ENCODE results near the gene CEBPA.

CEBPA gene

DNA sequence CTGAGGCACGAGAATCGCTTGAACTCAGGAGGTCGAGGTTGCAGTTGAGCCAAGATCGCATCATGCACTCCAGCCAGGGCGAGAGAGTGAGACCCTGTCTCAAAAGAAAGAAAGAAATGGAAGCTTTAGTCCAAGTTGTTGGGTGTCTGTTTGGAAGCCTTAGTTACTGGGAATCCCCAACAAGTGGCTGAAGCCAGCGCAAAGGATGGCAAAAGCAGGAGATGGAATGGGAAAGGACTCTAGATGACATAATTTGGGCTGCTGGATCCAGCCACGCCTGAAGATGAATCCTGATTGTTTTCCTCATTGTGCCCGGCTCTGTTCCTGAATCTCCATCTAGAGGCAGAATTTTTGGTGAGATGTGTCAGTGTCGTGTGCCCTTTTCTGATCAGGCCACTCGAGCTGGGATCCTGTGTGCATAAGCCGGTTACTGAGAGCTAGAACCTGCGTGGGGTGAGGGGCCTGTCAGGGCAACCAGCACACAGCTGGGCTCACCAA lies 18.1 kb downstream of the CEBPA start:
- Histone ChIP-seq H3K4me3 (replicated peaks; ENCODE audit: insufficient read depth, low read length) (no peak overlapping the region), H3K27me3 (ENCODE audit: insufficient read depth, poor library complexity, severe bottlenecking) (no peaks in the 10 kb centered on the region)
- TF ChIP-seq POLR2AphosphoS5 (IDR thresholded peaks at IDR 0.05; ENCODE audit: low read depth) (no peak), CTCF (IDR thresholded peaks at IDR 0.05; ENCODE audit: insufficient read depth, low read length) (no peak), SPI1 (IDR thresholded peaks at IDR 0.05; ENCODE audit: borderline replicate concordance, low read depth) (no peak), GABPA (IDR thresholded peaks at IDR 0.05; ENCODE audit: low read depth) (no peak)
- TF ChIP-seq, protein P1, sequence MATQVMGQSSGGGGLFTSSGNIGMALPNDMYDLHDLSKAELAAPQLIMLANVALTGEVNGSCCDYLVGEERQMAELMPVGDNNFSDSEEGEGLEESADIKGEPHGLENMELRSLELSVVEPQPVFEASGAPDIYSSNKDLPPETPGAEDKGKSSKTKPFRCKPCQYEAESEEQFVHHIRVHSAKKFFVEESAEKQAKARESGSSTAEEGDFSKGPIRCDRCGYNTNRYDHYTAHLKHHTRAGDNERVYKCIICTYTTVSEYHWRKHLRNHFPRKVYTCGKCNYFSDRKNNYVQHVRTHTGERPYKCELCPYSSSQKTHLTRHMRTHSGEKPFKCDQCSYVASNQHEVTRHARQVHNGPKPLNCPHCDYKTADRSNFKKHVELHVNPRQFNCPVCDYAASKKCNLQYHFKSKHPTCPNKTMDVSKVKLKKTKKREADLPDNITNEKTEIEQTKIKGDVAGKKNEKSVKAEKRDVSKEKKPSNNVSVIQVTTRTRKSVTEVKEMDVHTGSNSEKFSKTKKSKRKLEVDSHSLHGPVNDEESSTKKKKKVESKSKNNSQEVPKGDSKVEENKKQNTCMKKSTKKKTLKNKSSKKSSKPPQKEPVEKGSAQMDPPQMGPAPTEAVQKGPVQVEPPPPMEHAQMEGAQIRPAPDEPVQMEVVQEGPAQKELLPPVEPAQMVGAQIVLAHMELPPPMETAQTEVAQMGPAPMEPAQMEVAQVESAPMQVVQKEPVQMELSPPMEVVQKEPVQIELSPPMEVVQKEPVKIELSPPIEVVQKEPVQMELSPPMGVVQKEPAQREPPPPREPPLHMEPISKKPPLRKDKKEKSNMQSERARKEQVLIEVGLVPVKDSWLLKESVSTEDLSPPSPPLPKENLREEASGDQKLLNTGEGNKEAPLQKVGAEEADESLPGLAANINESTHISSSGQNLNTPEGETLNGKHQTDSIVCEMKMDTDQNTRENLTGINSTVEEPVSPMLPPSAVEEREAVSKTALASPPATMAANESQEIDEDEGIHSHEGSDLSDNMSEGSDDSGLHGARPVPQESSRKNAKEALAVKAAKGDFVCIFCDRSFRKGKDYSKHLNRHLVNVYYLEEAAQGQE (IDR thresholded peaks at IDR 0.05; ENCODE audit: insufficient replicate concordance, low read depth) = no peak

GRCh38 chr19:33283589-33283988 lies 18.7 kb downstream of the CEBPA start:
- H3K27ac ChIP-seq (replicated peaks) = no peak overlapping the region
- H3K27me3 ChIP-seq (ENCODE audit: insufficient read depth, poor library complexity, severe bottlenecking) = no peaks in the 10 kb centered on the region
- no peak for DNase-seq (ENCODE audit: low read depth in 1 of 2, low spot score in 1 of 2)
- TF ChIP-seq SPI1 (IDR thresholded peaks at IDR 0.05; ENCODE audit: borderline replicate concordance, low read depth) (no peak), POLR2AphosphoS5 (IDR thresholded peaks at IDR 0.05; ENCODE audit: low read depth) (no peak), GABPA (IDR thresholded peaks at IDR 0.05; ENCODE audit: low read depth) (no peak), CTCF (IDR thresholded peaks at IDR 0.05; ENCODE audit: insufficient read depth, low read length) (no peak)
- TF ChIP-seq, protein P1 (IDR thresholded peaks at IDR 0.05; ENCODE audit: insufficient replicate concordance, low read depth) = no peak
- H3K4me3 ChIP-seq (replicated peaks; ENCODE audit: insufficient read depth, low read length) = no peak overlapping the region

More for the DNA sequence above, 18.1 kb downstream of the CEBPA start:
- no peak overlapping the region for H3K27ac ChIP-seq (replicated peaks)
- DNase-seq (ENCODE audit: low read depth in 1 of 2, low spot score in 1 of 2) = no peak

- Histone ChIP-seq H3K27ac (replicated peaks) (no peak overlapping the region), H3K4me3 (replicated peaks; ENCODE audit: insufficient read depth, low read length) (no peak overlapping the region), H3K27me3 (ENCODE audit: insufficient read depth, poor library complexity, severe bottlenecking) (no peaks in the 10 kb centered on the region)
- TF ChIP-seq, protein P1 (IDR thresholded peaks at IDR 0.05; ENCODE audit: insufficient replicate concordance, low read depth) = no peak
- no peak for TF ChIP-seq GABPA (IDR thresholded peaks at IDR 0.05; ENCODE audit: low read depth)
- TF ChIP-seq POLR2AphosphoS5 (IDR thresholded peaks at IDR 0.05; ENCODE audit: low read depth) = no peak
- no peak for TF ChIP-seq CTCF (IDR thresholded peaks at IDR 0.05; ENCODE audit: insufficient read depth, low read length)
- TF ChIP-seq SPI1 (IDR thresholded peaks at IDR 0.05; ENCODE audit: borderline replicate concordance, low read depth) = no peak
- no peak for DNase-seq (ENCODE audit: low read depth in 1 of 2, low spot score in 1 of 2)
These were observed 20.2 kb downstream of the CEBPA start for GRCh38 chr19:33282036-33282671.

All from HL-60 (cell line).